Fibroblast of the aortic adventitia (primary cell): ENCODE measurements around the gene MGA. TPM values are rescaled to one million over a fixed set of nuclear protein-coding genes. Genes with fewer than 3 reads are reported as not detected.

Experiments
- DNase-seq: peaks from one replicate; pipeline ENCODE4 v3.0.0-alpha.2; 2010; ENCODE audit warnings: low read depth
- H3K4me3 ChIP-seq: 2 replicates; pipeline ENCODE4 v1.5.1; 2011; ENCODE audit warnings: low read depth, mild to moderate bottlenecking, control low read depth, low read length, moderate library complexity
- total RNA-seq: library from RNA; depleted of rRNA; stranded (reverse); fragments of >200 nt; gene quantifications from 2 replicates; pipeline ENCODE4 v1.2.3, GENCODE V29; 2012; ENCODE audit warnings: low replicate concordance
- TF ChIP-seq, protein P1 (sequence below): IDR thresholded peaks from 2 replicates; pipeline ENCODE4 v1.5.1; 2011; ENCODE audit warnings: mild to moderate bottlenecking, low read length, control low read depth, inconsistent platforms; ENCODE audit not compliant: insufficient read depth

The MGA gene
- total RNA-seq, 1 donor = 49.2 TPM

DNA sequence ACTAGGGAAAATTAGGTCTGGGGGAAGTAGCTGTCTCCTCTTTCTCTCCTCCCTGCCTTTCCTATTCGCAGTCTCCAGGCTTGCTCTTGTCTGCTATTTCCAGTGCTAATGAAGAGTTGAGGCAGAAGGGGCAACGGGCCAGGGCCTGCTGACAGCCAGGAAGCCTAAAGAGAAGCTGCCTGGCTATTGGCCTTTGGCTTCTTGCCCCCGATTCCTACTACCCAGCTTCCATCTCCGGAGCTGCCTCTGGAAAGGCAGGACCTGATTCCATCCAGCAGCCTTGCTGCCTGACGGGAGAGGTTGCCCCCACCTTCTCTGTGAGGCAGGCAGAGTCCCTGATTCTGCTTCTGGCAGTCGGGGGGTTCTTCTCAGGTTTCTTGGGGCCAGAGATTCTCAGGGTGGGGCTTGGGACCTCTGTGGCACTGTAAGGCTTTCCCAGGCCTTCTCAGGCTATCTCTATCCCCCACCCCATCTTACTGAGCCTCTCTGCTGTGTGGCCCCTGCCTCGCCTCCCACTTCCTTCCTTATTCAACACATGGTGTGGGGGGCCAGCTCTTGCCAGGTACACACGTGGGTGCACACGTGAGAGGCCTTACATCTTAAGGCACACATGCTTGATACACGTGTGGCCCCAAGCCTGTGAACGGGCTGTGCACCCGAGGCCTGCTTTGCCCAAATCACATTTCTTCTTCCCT is 149.5 kb downstream of the MGA start:
- TF ChIP-seq, protein P1, sequence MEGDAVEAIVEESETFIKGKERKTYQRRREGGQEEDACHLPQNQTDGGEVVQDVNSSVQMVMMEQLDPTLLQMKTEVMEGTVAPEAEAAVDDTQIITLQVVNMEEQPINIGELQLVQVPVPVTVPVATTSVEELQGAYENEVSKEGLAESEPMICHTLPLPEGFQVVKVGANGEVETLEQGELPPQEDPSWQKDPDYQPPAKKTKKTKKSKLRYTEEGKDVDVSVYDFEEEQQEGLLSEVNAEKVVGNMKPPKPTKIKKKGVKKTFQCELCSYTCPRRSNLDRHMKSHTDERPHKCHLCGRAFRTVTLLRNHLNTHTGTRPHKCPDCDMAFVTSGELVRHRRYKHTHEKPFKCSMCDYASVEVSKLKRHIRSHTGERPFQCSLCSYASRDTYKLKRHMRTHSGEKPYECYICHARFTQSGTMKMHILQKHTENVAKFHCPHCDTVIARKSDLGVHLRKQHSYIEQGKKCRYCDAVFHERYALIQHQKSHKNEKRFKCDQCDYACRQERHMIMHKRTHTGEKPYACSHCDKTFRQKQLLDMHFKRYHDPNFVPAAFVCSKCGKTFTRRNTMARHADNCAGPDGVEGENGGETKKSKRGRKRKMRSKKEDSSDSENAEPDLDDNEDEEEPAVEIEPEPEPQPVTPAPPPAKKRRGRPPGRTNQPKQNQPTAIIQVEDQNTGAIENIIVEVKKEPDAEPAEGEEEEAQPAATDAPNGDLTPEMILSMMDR = no peak

DNA sequence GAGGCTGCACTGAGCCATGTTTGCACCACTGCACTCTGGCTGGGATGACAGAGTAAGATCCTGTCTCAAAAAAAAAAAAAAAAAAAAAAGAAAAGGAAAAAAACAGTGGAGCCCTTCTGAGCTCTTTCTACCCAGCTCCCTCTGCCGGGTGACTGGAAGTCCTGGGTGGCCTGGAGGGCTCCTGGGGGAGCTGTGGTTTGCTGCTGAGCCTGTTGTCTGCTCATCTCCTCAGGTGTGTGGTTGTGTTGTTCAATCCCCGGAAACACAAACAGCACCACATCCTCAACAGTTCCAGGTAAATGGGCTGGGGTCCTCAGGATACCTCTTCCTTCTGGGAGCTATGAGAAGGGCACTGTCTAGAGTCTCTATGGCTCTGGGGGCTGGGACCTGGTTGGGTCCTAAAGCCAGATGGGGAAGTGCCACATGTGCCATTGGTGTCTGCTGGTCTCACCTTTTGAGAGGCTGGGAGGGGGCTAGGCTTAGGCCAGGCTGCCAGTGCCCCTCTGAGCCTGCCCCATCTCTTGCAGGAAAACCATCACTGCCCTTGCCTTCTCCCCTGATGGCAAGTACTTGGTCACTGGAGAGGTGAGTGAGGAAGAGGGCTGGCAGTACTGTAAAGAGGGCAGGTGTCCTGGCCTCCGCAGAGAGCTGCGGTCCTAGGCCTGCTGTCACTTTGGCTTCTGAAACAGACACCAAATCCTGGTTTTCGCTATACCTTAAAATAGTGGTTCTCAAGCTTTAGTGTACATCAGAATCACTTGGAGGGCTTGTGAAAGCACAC is 150.6 kb downstream of the MGA start:
- no peak overlapping the region for H3K4me3 ChIP-seq
- no peak for DNase-seq
- TF ChIP-seq, protein P1 = no peak

More for the DNA sequence above, 149.5 kb downstream of the MGA start:
- DNase-seq = no peak
- H3K4me3 ChIP-seq = no peak overlapping the region

GRCh38 chr15:41811432-41812195 is 151.4 kb downstream of the MGA start:
- no peak overlapping the region for H3K4me3 ChIP-seq
- TF ChIP-seq, protein P1 = peak; percentile 91
- DNase-seq = peak; percentile 90

DNA sequence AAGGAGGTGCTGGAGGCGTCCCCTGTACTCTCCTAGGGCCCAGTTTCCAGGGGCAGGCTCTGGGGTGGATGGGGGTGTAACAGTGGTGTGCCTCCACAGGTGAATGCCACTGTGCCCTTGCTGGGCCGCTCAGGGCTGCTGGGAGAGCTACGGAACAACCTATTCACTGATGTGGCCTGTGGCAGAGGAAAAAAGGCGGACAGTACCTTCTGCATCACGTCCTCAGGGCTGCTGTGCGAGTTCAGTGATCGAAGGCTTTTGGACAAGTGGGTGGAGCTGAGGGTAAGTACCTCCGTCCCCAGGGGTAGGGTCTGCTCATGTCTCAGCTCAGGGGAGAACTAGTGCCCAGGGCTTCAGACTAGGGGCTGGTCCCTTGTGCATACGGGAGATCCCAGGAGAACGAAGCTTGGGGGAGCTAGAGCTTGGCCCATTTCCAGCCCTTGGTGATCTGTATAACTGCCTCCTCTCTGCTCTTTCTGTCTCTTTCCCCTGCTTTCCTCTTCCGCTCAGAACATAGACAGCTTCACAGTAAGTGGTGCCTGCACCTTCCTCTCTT is 152.7 kb downstream of the MGA start:
- TF ChIP-seq, protein P1 = no peak
- no peak for DNase-seq
- no peak overlapping the region for H3K4me3 ChIP-seq

- H3K4me3 ChIP-seq = no peak overlapping the region
- DNase-seq = no peak
- TF ChIP-seq, protein P1 = no peak
Measured at GRCh38 chr15:41813426-41813825, 153.2 kb downstream of the MGA start.

DNA sequence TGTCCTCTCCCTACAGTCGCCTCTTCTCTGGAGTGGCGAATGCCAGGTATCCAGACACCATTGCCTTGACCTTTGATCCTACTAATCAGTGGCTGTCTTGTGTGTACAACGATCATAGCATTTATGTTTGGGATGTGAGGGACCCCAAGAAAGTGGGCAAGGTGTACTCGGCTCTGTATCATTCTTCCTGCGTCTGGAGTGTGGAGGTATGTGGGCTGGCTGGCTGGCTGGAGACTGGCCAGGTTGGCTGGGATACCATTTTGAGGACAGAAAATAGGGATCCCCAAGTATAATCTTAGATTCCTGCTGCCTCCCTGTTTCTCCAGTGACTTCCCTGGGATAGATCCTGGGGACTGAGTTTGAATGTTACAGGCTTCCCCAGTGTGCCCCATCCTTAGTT is 154.3 kb downstream of the MGA start:
- no peak overlapping the region for H3K4me3 ChIP-seq
- no peak for DNase-seq
- TF ChIP-seq, protein P1 = no peak
